D721Med (cell line): ENCODE data around the gene LYRM4.
"Not testable (repeated sequence)": the region's sequence is repeated elsewhere in the genome, so short reads cannot be mapped to it uniquely, and the experiment has no call there.

Source experiments
- DNase-seq: peaks from one replicate; pipeline ENCODE4 v3.0.0; 2011; ENCODE audit warnings: low spot score; ENCODE audit not compliant: insufficient read length
- FAIRE-seq: peaks from 2 replicates; lab custom pipeline; 2011; peaks lifted over from hg19 to GRCh38; lab: Jason Lieb, UNC
- TF ChIP-seq, protein P1 (sequence below): IDR thresholded peaks from 2 replicates; pipeline ENCODE4 v1.5.1; 2012; ENCODE audit warnings: mild to moderate bottlenecking, control low read depth; ENCODE audit not compliant: insufficient read depth; ENCODE audit errors: missing control alignments

Gene LYRM4

DNA sequence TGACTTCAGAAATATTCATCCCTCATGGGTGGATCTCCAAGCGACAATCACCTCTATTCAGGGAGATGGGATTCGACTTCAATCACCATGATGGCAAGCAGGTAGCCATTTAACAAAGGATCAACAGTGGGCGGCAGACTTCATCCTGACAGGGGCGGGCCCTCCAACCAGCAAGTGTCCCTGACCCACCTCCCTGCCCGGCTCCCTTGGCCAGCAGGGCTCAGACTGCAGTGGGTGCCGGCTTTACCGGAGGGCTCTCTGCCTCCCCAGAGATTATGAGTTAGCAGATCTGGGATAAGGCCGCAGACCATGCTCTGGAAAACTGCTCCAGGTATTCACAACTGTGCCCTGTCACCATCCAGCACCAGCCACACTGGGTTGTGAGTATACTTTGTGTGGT lies 136.2 kb downstream of the LYRM4 start:
- no peak for DNase-seq
- TF ChIP-seq, protein P1, sequence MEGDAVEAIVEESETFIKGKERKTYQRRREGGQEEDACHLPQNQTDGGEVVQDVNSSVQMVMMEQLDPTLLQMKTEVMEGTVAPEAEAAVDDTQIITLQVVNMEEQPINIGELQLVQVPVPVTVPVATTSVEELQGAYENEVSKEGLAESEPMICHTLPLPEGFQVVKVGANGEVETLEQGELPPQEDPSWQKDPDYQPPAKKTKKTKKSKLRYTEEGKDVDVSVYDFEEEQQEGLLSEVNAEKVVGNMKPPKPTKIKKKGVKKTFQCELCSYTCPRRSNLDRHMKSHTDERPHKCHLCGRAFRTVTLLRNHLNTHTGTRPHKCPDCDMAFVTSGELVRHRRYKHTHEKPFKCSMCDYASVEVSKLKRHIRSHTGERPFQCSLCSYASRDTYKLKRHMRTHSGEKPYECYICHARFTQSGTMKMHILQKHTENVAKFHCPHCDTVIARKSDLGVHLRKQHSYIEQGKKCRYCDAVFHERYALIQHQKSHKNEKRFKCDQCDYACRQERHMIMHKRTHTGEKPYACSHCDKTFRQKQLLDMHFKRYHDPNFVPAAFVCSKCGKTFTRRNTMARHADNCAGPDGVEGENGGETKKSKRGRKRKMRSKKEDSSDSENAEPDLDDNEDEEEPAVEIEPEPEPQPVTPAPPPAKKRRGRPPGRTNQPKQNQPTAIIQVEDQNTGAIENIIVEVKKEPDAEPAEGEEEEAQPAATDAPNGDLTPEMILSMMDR = no peak
- no peak for FAIRE-seq

DNA sequence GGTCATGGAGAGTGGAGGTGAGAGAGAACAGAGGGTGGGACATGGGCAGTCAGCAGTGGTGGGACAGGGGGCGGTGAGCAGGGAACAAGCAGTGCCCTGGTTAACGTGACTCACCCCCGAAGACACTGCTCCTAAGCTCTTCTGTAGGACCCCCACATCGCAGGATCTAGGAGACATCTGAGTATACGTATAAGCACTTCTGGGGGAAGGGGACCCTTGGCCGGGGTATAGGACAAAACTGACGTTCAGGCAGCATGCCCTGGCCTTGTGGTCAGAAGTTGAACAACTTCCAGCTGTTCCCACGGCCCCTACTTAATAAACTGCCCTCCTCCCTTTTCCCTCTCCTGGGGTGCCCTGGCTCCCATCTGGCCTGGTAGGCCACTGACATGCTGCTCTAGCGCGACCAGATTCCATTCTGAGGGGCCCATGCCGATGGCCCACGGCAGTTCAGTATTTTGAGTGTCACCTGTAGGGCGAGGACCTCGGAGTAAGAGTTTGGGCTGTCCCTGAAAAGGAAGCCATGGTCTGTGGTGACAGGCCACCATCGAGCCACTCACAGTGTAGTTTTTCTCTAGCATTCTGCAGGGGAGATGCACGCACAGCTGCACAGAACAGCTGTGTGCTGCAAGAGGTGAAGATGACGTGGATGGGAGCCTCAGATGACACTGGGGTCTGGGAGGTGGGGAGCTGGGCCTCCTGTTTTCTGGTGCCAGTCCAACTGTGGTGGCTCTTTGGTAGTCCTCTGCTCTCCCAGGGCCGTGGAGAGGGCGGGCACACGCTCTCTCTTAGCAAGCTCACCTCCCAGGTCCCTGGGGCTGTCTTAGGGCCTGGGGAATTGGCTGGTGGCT lies 137.2 kb downstream of the LYRM4 start:
- TF ChIP-seq, protein P1 = no peak
- no peak for FAIRE-seq
- no peak for DNase-seq

DNA sequence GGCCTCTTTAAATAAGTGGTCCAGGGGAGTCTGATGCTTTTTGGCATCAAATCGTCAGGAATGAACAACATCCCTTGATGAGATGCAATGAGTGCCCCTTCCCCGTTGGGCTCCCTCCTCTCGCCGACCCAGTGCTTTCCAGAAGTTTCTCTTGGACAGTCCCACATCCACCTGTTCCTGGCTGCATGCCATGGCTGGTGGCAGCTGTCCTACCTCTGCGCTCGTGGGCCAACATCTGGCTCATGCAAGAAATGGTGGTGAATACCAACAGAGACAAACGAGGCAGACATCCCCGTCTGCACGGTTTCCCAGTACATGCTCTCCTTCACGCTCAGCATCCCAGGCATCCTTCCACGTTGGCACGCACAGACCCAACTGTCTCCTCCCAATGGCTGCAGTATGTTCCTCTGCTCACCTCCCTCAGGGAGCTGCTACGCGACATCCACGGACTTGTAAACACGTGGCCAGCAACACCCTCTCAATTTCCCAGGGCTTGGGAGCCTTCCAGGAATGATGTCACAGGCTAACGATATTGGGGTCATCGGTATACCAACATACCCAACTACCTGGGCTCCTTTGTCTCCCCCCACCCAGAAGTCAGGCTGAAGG lies 138.1 kb downstream of the LYRM4 start:
- no peak for DNase-seq
- FAIRE-seq = no peak
- TF ChIP-seq, protein P1 = no peak

DNA sequence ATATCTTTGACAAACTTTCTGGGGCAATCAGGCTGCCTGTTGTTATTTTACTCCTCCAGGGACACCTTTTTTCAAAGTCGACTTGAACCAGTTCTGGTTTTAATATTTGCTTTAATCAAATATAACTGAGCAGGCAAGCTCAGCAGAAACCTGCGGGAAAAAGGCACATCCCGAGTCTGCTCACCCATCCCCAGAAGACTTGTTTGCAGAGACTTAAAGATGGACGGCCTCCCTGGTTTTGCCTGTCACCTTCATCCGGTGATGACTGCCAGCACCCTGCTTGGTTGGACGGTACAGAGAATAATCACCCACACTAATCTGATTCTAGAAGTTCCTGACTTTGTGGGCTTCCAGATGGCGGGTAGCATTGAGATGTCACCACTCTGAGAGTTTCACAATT lies 138.8 kb downstream of the LYRM4 start:
- no peak for DNase-seq
- FAIRE-seq = no peak
- TF ChIP-seq, protein P1 = no peak

DNA sequence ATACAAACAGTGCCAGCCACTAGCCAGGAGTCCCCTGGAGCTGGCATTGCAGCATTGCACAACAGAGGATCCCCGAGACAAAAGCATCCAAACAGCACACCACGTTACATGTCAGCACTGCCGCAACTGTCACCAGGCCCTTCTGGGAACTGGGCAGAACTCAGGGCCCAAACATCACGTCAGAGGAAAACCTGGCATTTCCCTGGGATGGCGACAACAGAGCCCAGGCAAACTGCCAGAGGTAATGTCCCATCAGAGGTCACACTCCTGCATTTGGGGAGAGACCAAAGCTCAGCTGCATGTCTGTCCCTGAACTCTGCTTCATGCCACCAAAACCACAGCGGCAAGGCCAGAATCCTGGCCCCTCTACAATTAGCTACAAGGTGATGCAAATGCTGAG lies 139.3 kb downstream of the LYRM4 start:
- FAIRE-seq = no peak
- no peak for DNase-seq
- TF ChIP-seq, protein P1 = no peak

DNA sequence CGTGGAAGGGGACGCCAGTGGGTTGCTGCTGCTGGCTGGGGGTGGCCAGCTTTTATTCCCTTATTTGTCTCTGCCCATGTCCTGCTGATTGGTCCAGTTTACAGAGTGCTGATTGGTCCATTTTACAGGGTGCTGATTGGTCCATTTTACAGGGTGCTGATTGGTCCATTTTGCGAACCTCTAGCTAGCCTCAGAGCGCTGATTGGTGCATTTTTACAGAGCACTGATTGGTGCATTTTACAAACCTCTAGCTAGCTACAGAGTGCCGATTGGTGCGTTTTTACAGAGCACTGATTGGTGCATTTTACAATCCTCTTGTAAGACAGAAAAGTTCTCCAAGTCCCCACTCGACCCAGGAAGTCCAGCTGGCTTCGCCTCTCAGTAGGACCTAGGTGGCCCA lies 140.2 kb downstream of the LYRM4 start:
- FAIRE-seq = not testable (repeated sequence)

DNA sequence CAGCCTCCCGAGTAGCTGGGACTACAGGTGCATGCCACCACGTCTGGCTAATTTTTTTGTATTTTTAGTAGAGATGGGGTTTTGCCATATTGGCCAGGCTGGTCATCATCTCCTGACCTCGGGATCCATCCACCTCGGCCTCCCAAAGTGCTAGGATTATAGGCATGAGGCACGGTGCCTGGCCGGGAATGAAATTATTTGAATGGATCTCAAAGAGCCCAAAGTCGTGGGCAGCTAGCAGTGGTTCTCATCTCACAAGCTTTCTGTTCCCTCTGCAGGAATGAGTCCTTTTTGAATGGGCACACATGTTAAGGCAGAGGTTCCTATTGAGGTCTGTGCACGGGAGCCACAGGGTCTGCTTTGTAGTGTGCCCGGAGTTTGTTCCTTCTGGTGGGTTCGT lies 140.7 kb downstream of the LYRM4 start:
- no peak for DNase-seq
- TF ChIP-seq, protein P1 = no peak
- FAIRE-seq = no peak

More for the DNA sequence above, 140.2 kb downstream of the LYRM4 start:
- DNase-seq = not testable (repeated sequence)
